ENCODE measurements around the gene PLA2G2D. TPM values are rescaled to one million over a fixed set of nuclear protein-coding genes. Genes with fewer than 3 reads are reported as not detected.

Gene PLA2G2D
- total and polyA plus RNA-seq, 9 of the 15 experiments (the other 6 are each of a cell fraction or from before 2014, with no cell fraction given): not detected

- FAIRE-seq: no peak
- H4K20me1 ChIP-seq (replicated peaks; ENCODE audit: control insufficient read depth, insufficient read depth, low read length): no peaks in the 10 kb centered on the region
- H2AFZ ChIP-seq (ENCODE audit: low read depth, low read length): no peak overlapping the region
- no peak overlapping the region for H3K4me3 ChIP-seq
- ATAC-seq: no peak
- H3K27ac ChIP-seq (ENCODE audit: extremely low read depth, low read depth, low read length): no peak overlapping the region
- TF ChIP-seq ZNF143 (CRISPR knock-in tag; IDR thresholded peaks at IDR 0.05) (no peak), KAT8 (IDR thresholded peaks at IDR 0.05; ENCODE audit: low read depth) (no peak), HMGXB4 (CRISPR knock-in tag; IDR thresholded peaks at IDR 0.05) (no peak), NR2C2 (CRISPR knock-in tag; IDR thresholded peaks at IDR 0.05) (no peak), NR2C2 (tag; IDR thresholded peaks at IDR 0.05) (no peak), BMI1 (IDR thresholded peaks at IDR 0.05; ENCODE audit: low read length) (no peak)
- TF ChIP-seq, protein P1, sequence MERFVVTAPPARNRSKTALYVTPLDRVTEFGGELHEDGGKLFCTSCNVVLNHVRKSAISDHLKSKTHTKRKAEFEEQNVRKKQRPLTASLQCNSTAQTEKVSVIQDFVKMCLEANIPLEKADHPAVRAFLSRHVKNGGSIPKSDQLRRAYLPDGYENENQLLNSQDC (CRISPR knock-in tag; IDR thresholded peaks at IDR 0.05): no peak
- TF ChIP-seq, protein P2, sequence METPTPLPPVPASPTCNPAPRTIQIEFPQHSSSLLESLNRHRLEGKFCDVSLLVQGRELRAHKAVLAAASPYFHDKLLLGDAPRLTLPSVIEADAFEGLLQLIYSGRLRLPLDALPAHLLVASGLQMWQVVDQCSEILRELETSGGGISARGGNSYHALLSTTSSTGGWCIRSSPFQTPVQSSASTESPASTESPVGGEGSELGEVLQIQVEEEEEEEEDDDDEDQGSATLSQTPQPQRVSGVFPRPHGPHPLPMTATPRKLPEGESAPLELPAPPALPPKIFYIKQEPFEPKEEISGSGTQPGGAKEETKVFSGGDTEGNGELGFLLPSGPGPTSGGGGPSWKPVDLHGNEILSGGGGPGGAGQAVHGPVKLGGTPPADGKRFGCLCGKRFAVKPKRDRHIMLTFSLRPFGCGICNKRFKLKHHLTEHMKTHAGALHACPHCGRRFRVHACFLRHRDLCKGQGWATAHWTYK (CRISPR knock-in tag; IDR thresholded peaks at IDR 0.05): no peak
- in situ Hi-C loops (cut with MboI) (no loop called here), intact Hi-C loops (cut with micrococcal nuclease) (no loop called here)
- POLR2A ChIA-PET: interaction anchor here (0.6 kb wide), 1 partner anchor 8 kb away, joined by 3 read pairs; no protein-coding TSS in a partner anchor
- CTCF ChIA-PET (ENCODE audit: low intra/inter-chr PET ratio): no interaction called here
- H3K36me3 ChIP-seq (ENCODE audit: control insufficient read depth, insufficient read depth, low read length): no peaks in the 10 kb centered on the region
- no peak overlapping the region for H3K9ac ChIP-seq (ENCODE audit: insufficient read depth in 1 of 2, low read depth in 2 of 2, low read length in 2 of 2)
- H3K4me2 ChIP-seq (ENCODE audit: insufficient read depth, low read length): no peak overlapping the region
- peaks cover 10 to 12% of the 10 kb centered on the region in 2 experiments; a peak in 4 of 5 replicates for H3K4me1 ChIP-seq (replicated peaks in 1 of 2; ENCODE audit: control insufficient read depth in 2 of 2, insufficient read depth in 2 of 2, low read length in 2 of 2)
- H3K9me1 ChIP-seq (ENCODE audit: control insufficient read depth, insufficient read depth, low read length): no peaks in the 10 kb centered on the region
- DNase-seq (ENCODE audit: extremely low read depth in 1 of 4, low spot score in 3 of 4): no peak
- 1% methylated on average over 4 of the region's 4 CpGs for WGBS (ENCODE audit: insufficient coverage, low coverage, missing lambda C conversion rate)
- BruUV-seq (replicated peaks): no TSS peak
- peaks cover 24 to 43% of the 10 kb centered on the region in 2 experiments; a peak in 4 of 5 replicates for H3K27me3 ChIP-seq (ENCODE audit: control insufficient read depth in 2 of 2, insufficient read depth in 2 of 2, low read length in 2 of 2)
- H3K79me2 ChIP-seq (ENCODE audit: control insufficient read depth, insufficient read depth, low read length): no peaks in the 10 kb centered on the region
- no peaks in the 10 kb centered on the region for H3K9me3 ChIP-seq (replicated peaks; ENCODE audit: control insufficient read depth, insufficient read depth, low read depth, low read length)
Measured at GRCh38 chr1:20120796-20121195, 1.5 kb upstream of the PLA2G2D start.
